GM19467 (cell line): ENCODE measurements around the gene S100A3.

Source experiments
- ATAC-seq: cut with Tn5 transposase; IDR thresholded peaks from one replicate; pipeline ENCODE4 v1.9.1; 2021; ENCODE audit warnings: mild to moderate bottlenecking, moderate library complexity; ENCODE audit not compliant: unreplicated experiment

Gene S100A3

DNA sequence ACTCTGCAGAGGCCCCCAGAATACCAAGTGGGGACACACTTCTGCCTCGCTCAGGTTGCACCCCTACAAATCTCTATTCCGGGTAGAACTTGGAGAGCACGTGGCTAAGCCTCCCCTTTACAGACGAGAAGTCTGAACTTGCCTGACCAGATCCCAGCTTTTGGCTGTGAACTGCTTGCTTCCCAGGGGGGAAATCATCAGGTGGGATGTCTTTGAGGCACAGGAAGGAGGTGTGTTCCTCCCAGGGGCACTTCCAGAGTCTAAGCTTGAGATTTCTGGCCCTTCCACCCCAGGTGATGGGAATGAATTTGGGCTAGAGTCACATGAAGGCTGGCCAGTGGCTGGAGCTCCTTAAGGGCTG is 1.3 kb upstream of the S100A3 start:
- ATAC-seq = no peak

DNA sequence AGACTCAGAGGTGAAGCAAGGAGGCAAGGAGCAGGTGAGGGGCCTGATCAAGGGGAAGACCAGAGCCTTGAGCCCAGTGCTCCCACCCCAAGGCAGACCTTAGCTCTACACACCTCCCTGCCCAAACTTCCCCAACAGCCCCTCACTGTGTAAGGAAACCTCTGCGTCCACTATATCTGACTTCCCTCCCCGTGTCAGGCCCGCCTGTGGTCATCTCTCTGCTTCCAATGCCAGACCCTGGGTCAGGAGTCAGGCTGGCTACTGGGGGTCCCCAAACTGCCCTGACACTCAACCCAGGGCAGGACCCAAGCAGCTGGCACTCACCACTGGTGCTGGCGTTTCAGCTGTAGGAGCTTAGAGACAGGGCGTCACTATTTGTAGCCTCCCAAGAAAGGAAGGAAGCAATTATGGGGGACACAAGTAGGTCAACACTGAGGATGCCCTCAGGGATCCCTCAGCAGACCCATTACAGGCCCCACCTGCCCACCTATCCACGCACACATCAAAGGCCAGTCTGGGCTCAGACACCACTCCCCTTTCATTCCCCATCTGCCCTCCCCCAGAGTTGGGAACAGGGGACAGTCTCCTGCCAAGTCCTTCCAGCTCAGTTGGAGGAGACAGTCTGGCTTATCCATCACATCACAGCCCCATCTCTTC is 811 bp upstream of the S100A3 start:
- ATAC-seq = no peak

DNA sequence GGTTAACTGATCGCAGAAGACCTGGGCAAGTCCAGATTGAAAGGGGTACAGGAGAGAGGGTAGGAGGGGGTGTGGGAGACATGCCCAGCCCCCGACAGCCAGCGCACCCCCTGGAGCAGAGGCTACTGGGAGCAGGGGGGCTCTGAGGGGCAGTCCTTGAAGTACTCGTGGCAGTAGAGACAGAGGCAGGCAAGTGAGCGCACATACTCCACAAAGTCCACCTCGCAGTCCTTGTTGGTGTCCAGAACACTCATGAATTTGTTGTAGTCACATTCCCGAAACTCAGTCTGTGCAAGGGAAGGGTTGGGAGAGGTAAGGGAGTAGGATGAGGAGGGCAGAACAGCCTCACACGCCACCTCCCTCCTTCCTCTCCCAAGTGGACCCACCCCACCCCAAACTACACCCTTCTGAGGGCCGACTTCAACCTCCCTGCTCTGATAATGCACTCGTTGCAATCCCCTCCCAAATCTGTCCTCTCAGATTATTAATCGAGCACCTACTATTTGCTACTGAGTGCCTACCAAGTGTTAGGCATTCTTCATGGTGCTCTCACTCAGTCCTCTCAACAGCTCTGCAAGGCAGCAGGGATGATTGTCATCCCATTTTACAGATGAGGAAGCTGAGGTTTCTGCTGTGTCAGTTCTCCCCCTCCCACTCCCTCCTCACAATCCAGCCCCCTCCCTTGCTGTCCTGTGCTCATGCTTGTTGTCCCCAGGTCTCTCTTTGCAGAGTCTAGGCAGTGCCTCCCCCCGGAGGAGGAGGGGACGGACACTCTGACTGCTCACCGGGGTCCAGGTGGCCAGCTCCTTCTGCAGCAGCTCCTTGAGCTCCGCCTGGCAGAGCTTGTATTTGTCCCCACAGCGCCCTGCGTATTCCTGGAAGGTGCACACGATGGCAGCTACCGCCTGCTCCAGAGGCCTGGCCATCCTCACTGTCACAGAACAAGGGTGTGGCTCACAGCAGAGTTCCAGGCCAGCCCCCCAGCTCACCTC is 1.2 kb downstream of the S100A3 start:
- ATAC-seq = no peak

DNA sequence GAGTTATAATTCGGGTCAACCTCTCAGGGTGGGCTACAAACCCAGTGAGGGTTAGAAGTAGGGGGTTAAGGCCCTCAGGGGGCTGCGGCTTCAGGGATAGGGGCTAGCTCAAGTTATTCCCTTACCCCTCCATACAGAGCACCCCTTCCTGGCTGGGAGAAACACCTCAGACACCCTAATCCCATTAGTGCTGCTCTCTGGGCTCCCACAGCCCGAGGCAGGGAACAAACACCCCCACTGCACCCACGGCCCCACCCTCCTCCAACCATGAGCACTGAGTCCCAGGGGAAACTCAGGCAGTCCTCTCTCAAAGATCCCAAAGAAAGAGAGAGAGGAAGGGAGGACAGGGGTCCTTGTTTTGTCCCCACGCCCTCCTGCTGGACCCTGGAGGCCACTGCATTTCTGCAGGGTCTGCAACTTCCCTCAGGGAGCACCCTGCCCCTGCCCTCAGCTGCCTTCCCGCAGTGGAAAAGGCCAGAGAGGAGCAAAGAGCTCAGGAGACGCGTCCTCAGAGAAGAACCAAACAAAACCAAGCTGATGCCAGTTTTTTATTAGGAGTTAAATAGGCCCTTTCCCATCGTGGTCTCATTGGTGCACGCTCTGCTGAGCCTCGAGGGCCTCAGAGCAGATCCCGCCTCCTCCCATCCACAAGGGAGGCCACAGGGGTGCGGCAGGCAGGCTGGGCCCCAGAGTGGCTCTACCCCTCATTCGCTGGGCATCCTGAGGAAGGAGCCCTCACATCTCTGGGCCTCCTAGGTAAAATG is 2.1 kb downstream of the S100A3 start:
- no peak for ATAC-seq

DNA sequence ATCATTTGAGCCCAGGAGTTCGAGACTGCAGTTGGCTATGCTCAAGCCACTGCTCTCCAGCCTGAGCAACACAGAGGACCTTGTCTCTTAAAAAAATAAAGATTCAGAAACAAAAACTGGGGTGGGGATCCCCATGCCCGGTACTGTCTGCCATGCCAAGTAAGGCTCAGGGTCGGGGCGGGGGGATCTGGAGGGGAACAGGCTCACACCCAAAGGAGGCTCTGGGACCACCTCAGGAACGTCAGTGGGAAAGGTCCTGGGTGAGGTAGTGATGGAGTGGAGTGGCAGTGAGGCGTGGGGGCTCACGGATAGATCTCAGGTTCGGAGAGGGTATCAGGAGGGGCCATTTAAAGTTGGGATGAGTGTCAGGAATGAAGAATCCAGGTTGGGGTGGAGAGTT is 2.7 kb downstream of the S100A3 start:
- ATAC-seq = no peak

DNA sequence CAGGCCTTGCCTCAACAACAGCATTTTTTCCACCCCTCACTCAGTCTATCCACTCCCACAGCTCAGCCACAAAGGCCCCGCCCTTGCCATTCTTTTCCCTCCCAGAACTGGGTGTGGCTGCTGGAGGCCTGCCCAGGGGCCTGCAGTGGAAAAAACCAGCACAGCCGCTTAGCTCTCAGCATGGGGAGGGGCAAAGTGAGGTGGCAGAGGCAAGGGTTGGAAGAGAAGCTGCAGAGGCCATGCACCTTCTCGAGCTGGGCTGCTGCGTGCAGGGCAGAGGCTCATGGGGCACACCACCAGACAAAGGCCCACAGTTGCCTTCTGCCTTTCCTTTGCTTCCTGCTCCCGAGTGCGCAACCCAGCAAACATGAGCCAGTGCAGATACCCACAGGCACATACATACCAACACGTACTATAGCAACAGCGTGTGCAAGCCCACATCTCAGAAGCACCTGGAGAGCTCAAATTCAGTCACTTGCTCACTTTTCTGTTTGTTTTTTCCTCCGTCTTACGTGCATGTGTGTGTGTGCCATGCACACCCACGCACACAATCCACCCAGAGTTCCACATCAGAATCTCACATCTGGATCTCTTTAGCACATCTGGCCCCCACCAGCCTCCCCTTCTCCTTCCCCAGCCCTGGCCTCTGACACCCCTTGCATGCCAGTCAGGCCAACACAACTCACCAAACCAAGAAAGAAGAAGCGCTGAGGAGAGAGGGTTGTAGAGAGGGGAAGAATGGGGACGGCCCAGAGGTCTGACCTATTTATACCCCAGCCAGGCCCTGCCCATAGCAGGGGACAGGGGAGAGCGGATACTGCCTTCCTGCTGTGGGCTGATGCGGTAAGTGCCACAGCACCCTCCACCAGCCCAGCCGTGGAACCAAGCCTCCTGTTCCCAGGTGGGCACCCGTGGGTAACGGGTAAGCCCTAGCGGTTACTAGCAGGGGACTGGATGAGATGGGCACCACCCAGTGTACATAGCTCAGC is 3.7 kb downstream of the S100A3 start, which contains the start of gene S100A4:
S100A4 (minus strand) TSS at position 740 of the 989 bp plus-strand sequence. CDS start 1,012 bp downstream, outside the sequence.
- ATAC-seq = no peak

DNA sequence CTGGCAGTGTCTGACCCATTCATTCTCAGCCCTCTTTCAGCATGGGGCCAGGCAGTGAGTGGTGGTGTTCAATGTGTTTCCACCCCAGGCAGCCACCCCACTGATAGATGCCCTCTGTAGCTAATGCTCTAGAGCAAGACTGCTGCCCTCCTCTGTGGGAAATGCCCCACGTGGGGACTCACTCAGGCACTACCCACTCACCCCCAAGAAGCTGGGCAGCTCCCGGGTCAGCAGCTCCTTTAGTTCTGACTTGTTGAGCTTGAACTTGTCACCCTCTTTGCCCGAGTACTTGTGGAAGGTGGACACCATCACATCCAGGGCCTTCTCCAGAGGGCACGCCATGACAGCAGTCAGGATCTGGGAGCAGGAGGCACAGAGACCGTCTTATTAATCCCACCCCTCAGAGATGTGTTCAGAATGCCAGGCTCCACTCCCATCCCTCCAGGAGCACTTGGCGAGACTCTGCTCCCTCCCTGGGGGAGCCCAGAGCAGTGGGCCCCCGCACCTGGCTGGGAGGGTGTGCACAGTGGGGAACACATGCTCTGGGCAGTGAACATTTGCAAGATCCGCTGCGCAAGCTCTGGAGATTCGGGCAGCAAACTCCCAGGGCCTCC is 4.5 kb downstream of the S100A3 start:
- ATAC-seq = no peak

DNA sequence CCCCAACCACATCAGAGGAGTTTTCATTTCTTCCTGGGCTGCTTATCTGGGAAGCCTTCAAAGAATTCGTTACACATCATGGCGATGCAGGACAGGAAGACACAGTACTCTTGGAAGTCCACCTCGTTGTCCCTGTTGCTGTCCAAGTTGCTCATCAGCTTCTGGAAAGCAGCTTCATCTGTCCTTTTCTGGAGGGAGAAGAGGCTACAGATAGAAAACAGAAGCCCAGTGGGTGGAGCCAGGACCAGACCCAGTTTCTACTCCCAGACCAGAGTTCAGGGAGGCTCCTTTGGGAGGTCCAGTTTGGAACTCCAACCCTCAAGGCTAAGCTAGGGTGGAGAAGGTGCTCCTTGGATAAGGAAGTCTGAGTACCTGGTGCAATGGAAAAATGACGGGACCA is 5.3 kb downstream of the S100A3 start:
- no peak for ATAC-seq

DNA sequence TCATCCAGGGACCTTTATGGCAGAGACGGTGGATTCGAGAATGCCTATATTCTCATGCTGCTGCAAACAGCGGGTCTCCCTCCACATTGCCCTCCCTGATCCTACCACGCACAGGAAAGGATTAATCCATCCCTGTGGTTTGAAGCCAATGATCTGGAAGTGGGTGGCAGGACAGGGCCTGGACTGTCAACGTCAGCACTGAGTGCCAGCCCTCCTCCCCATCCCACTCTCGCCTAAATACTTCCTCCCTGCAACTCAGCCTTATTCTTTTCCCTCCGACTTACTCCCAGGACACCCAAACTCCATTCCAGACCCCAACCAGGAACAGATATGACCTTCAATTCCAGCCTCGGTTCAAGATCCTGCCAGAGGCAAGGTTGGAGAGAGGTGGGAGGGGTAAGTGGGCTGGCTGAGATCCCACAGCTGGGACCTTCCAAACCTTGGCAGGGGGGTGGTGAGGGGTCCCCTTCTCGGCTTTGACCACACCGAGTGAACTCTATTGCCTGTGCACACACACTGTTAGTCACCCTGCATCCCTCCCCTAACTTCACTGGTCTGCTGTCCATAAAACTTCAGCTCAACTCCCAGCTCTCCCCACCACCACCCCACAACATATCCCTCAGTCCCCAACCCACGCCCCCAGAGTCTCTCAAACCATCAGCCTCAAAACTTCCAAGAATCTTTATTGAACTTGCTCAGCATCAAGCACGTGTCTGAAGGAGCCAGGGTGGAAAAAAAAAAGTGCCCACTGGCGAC is 5.9 kb downstream of the S100A3 start:
- no peak for ATAC-seq

DNA sequence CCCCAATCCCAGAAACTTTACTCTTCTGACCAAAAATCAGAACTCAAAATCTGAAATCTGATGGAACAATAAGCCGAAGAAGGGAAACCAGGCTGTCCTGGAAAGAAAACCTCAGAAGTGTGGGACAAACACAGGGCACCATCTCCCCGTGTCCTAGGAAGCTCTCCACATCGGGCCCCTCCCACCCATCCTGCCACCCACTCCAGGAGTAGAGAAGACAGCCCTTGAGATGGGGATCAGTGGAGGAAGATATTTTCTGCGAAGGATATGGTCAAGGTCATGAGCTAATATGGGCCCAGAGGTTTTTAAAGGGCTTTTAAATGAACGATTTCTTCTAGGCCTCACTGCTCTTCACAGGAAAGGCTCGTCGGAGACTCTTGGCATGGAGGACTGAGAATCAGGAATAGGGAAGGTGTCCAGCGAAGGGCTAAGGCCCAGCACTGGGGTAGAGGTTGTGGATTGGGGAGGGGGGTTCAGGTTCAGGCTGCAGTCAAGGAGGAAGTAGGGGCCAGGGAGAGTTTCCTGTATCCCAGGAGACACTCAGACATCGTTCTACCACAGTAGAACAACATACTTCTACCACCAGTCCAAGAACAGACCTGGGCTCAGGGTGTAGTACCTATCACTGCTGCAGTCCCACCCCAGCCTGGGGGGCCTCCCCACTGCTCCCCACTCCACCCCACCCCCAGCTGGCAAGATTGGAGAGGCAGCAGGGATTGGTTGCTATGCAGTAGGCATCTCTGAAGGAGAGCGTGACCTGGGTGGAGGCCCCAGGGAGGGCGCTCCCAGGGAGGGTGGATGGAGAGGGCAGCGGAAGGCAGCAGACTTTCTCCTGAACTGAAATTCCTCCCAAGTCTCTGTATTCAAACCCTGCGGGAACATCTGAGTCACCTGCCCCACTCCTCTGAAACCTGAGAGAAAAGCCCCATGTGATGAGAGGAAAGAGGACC is 7.1 kb downstream of the S100A3 start:
- ATAC-seq = no peak

DNA sequence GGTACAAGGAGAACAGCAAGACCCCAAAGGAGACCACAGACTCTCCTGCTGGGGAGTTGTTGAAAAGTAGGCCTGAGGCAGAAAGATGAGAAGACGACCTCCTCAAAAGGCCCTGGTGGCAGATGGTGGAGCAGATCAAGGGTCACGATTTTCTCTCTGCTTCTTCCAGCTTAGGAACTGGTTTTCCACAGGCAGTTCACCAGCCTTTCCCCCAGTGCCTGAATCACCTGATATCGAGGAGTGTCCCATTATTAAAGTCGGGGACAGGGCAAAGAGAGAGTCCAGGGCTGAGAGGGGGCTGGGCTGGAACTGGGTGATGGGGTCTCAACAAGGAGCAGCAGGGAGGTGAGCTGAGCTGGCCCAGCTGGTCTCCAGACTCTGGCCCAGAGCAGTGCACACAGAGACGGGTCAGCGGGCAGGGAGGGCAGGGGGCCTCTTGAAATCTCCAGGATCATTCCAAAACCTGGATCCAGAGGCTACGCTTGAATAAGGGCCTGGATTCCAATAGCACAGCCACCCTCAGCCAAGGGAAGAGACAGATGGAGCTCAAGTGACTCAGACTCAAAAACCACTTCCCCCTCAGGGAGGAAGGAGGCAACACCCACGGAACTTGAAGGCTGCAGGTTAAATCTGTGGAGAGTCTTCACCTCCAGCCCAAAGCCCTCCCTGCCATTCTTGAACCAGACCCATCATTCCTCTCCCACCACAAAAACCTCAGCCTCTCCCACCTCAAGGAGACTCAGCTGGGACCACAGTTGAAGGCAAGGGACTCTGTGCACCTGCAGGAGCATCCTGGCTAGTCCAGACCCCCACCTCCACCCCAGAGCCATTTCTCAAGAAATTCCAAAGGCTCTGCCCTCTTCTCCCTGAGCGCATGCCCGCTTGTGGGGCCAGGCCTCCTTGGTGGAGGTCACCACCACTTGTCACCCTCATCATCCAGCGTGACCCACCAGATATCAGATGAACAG is 8.4 kb downstream of the S100A3 start, which contains the start of gene S100A5:
S100A5 (minus strand) TSS at position 541 of the 968 bp plus-strand sequence. CDS start 743 bp downstream, outside the sequence.
- no peak for ATAC-seq

DNA sequence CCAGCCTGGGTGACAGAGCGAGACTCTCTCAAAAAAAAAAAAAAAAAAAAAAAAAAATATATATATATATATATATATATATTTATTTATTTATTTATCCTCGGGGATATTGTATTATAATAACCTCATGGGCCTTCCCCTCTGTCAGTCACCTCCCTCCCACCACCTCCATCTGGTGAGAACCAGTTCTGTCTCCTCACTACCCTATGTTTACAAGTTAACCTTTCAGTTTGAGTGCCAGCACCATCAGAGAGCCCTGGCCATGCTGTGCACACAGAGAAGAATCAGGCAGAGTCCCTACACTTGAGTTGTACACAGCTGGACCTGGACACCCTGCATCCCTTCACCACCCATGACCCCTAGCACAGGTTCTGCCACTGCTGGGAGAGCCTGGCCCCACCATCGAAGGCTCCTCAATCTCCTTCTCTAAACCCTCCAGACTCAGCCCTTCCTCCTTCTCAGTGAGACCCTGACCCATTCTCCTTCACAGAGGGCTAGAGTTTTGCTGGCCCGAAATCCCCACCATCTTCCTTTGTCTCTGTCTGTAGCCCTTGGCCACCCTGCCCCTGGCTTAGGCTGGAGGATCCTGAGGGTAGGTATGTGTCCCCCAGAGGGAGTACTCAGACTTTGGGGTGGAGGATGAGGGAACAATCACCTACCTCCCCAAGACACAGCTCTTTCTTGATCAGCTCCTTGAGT is 9.5 kb downstream of the S100A3 start:
- no peak for ATAC-seq

DNA sequence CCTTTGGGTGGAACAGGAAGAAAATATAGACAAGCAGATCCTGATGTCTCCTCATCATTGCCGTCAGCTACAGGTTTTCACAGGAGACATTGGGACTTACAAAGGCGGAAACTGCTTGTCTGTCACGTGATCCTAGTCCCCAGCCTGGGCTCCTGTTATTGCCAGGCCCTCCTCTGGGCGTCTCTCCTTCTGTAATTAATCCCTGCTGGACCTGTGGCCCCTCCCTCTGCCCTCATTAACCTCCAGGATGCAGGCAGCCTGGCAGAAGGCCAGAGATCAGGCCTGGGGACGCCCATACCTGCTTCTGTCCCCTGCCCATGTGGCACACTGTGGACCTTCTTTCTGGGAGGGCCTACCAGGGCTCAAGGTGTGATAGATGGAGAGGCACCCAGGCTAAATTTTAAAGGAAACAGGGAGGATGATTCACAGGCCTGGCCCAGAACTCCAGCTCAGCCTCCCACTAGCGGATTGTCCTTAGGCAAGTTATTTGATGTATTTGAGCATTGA is 10.7 kb downstream of the S100A3 start:
- no peak for ATAC-seq

DNA sequence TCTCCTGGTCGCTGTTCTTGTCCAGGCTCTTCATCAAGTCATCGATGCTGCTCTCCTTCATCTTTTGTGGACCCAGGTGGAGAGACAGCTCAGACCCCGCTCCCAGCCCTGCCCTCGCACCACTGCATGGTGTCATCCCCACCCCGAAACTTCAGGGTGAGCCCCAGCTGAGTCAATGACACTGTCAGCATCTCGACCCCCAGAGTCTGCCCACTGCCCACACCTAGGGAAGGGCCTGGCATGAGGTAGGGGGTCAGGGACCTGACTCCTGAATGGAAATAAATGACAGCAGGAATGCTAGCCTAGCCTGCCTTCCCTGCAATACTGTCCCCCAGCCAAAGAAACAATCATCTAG is 11.7 kb downstream of the S100A3 start:
- ATAC-seq = no peak

DNA sequence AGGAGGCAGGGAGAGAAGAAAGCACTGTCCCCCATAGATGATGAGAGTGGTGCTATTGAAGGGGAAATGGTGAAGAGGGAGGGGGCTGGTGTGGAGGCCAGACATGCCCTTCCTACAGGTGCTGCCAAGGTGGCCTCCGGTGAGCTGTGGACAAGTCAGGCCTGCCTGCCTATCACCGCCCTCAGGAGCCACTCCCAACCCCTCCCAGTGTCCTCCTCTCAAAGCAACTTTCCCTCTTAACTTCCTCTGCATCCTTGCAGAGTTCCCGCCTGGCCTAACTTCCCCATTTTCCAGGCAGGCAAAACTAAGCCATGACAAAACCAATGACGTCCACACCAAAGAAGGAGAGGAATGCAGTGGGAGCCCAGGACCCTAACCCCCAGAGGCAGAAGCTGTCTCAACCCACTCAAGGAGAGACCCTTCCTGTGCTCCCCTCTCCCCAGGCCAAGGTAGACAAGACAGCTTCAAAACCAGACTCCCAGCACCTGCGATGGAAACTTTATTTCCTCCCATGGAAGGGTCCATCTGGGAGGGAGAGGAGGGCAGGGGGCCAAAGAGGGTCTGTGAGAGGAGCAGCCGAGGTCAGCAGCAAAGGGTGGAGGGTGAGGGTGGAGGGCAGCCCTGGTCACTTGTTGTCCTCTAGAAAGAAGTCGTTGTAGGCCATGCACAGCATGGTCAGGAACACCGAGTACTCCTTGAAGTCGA is 12.2 kb downstream of the S100A3 start:
- ATAC-seq = no peak
